Tibial artery (tissue), 4 donors: ENCODE results near the gene NELFA.

Experiments used
- DNase-seq, 2 donors: peaks; one replicate each; pipeline ENCODE4 v3.0.0-alpha.2; 2019
- H3K27ac ChIP-seq, 2 donors: fragments of 200-600 bp; sonication (generic) in 1 of 2; 1 replicate in 1 of 2; 2 replicates in 1 of 2; pipeline ENCODE4 v1.5.1; 2018 to 2019; ENCODE audit warnings: mild to moderate bottlenecking in 1 of 2
- H3K27me3 ChIP-seq, 2 donors: fragments of 200-600 bp; sonication (generic) in 1 of 2; one replicate each; pipeline versions ENCODE4 v1.5.1 to v1.6.0; 2016 to 2019
- H3K36me3 ChIP-seq, 3 donors: fragments of 200-600 bp; sonication (generic) in 2 of 3; one replicate each; pipeline ENCODE4 v1.5.1; 2016 to 2019; ENCODE audit warnings: mild to moderate bottlenecking in 2 of 3
- H3K4me1 ChIP-seq, 4 donors: fragments of 200-600 bp; sonication (generic) in 2 of 4; 1 replicate in 3 of 4; 2 replicates in 1 of 4; pipeline ENCODE4 v1.5.1; 2016 to 2019
- H3K4me3 ChIP-seq, 2 donors: fragments of 200-600 bp; sonication (generic) in 1 of 2; 1 replicate in 1 of 2; 2 replicates in 1 of 2; pipeline ENCODE4 v1.5.1; 2018 to 2019; ENCODE audit warnings: mild to moderate bottlenecking in 2 of 2
- H3K9me3 ChIP-seq, 3 donors: fragments of 200-600 bp; sonication (generic) in 1 of 3; one replicate each; pipeline ENCODE4 v1.5.1; 2016 to 2019
- CTCF ChIP-seq, 2 experiments: fragments of 200-600 bp in 1 of 2; fragments of 450-650 bp in 1 of 2; IDR thresholded peaks; one replicate each; pipeline ENCODE4 v1.5.1; 2017 to 2019; ENCODE audit warnings: antibody characterized with exemption in 2 of 2, mild to moderate bottlenecking in 1 of 2, moderate library complexity in 1 of 2
- intact Hi-C: fragments of 100-400 bp; cut with DNase I; formaldehyde crosslinking; loops from one replicate; pipeline ENCODE4 v1.15.0; 2023; ENCODE audit warnings: low total_unique reads

Gene NELFA

GRCh38 chr4:2011583-2011982, 2.8 kb upstream of the NELFA start:
- Histone ChIP-seq H3K27me3 (no peaks in the 10 kb centered on the region), H3K36me3 (no peaks in the 10 kb centered on the region), H3K4me1 (peaks cover 0 to 24% (median 14%) of the 10 kb centered on the region in 4 donors), H3K9me3 (no peaks in the 10 kb centered on the region), H3K4me3 (no peak overlapping the region), H3K27ac (no peak overlapping the region)
- intact Hi-C loops = no loop called here
- no peak for TF ChIP-seq CTCF (IDR thresholded peaks at IDR 0.05)
- DNase-seq = no peak

- Histone ChIP-seq H3K4me1 (peaks cover 0 to 35% (median 18%) of the 10 kb centered on the region in 4 donors), H3K27me3 (no peaks in the 10 kb centered on the region), H3K9me3 (no peaks in the 10 kb centered on the region), H3K36me3 (peaks cover 0 to 13% (median 3%) of the 10 kb centered on the region in 3 donors), H3K27ac (peak overlapping the region; percentile 96 to 97), H3K4me3 (peak overlapping the region; percentile 87 to 89)
- intact Hi-C loops = loop anchor here (10.0 kb wide), 2 partner anchors 135 to 255 kb away; partner anchors contain the start of genes MXD4 and NSD2
- TF ChIP-seq CTCF (IDR thresholded peaks at IDR 0.05) = peak in 1 of 2 experiments; percentile 10
- DNase-seq = peak; percentile 47 to 69
These were observed 968 bp upstream of the NELFA start for GRCh38 chr4:2009651-2010233.

- TF ChIP-seq CTCF (IDR thresholded peaks at IDR 0.05) = no peak
- intact Hi-C loops = loop anchor here (10.0 kb wide), 2 partner anchors 134 to 256 kb away; partner anchors contain the start of genes MXD4 and NSD2
- Histone ChIP-seq H3K27ac (peak overlapping the region; percentile 96 to 97), H3K9me3 (no peaks in the 10 kb centered on the region), H3K36me3 (peaks cover 2 to 24% (median 6%) of the 10 kb centered on the region in 3 donors), H3K4me1 (peaks cover 0 to 35% (median 18%) of the 10 kb centered on the region in 4 donors), H3K27me3 (no peaks in the 10 kb centered on the region), H3K4me3 (peak overlapping the region; percentile 87 to 89)
- no peak for DNase-seq
These were observed 178 bp downstream of the NELFA start for GRCh38 chr4:2008671-2008920.

- peaks cover 5 to 29% (median 12%) of the 10 kb centered on the region in 3 donors for H3K36me3 ChIP-seq
- no peak for TF ChIP-seq CTCF (IDR thresholded peaks at IDR 0.05)
- H3K9me3 ChIP-seq = no peaks in the 10 kb centered on the region
- H3K4me3 ChIP-seq = peak overlapping the region; percentile 87 to 89
- peak overlapping the region; percentile 96 to 97 for H3K27ac ChIP-seq
- H3K27me3 ChIP-seq = no peaks in the 10 kb centered on the region
- intact Hi-C loops = loop anchor here (10.0 kb wide), 2 partner anchors 133 to 257 kb away; partner anchors contain the start of genes MXD4 and NSD2
- DNase-seq = no peak
- peaks cover 0 to 35% (median 18%) of the 10 kb centered on the region in 4 donors for H3K4me1 ChIP-seq
These were observed 737 bp downstream of the NELFA start for GRCh38 chr4:2007804-2008670.

- Histone ChIP-seq H3K9me3 (no peaks in the 10 kb centered on the region), H3K27me3 (no peaks in the 10 kb centered on the region), H3K4me1 (peaks cover 0 to 35% (median 18%) of the 10 kb centered on the region in 4 donors), H3K27ac (no peak overlapping the region), H3K36me3 (peaks cover 5 to 29% (median 14%) of the 10 kb centered on the region in 3 donors), H3K4me3 (peak overlapping the region; percentile 87 to 89)
- no peak for TF ChIP-seq CTCF (IDR thresholded peaks at IDR 0.05)
- no peak for DNase-seq
- intact Hi-C loops = loop anchor here (10.0 kb wide), 2 partner anchors 132 to 258 kb away; partner anchors contain the start of genes MXD4 and NSD2
These were observed 1.7 kb downstream of the NELFA start for GRCh38 chr4:2006956-2007653.
